ENCODE measurements around the gene SIRPB2.

GRCh38 chr20:1427457-1428054 lies 63.7 kb downstream of the SIRPB2 start:
- TF ChIP-seq POLR2A (IDR thresholded peaks at IDR 0.05) (no peak), CTCF (IDR thresholded peaks at IDR 0.05) (no peak), EP300 (IDR thresholded peaks at IDR 0.05) (no peak)
